T-helper 2 cell treated with Interferon-gamma antibody and Interleukin-4, amounts not matched to agents 5 μg/mL and 100 μg/mL, for 36 hours (primary cell): ENCODE results near the gene CMSS1.

ENCODE experiments used
- DNase-seq: peaks from one replicate; pipeline ENCODE4 v3.0.0; 2021; ENCODE audit warnings: low spot score
- H3K27ac Mint-ChIP-seq: one replicate; pipeline ENCODE4 v1.8.0; 2021; ENCODE audit warnings: mild to moderate bottlenecking, mixed read lengths
- H3K27me3 Mint-ChIP-seq: one replicate; pipeline ENCODE4 v1.8.0; 2021; ENCODE audit warnings: low read depth, mixed read lengths
- H3K36me3 Mint-ChIP-seq: one replicate; pipeline ENCODE4 v1.8.0; 2021; ENCODE audit warnings: low read depth, mixed read lengths
- H3K4me1 Mint-ChIP-seq: one replicate; pipeline ENCODE4 v1.8.0; 2021; ENCODE audit warnings: low read depth, mixed read lengths
- H3K4me3 Mint-ChIP-seq: one replicate; pipeline ENCODE4 v1.8.0; 2022; ENCODE audit warnings: mild to moderate bottlenecking, moderate library complexity, mixed read lengths
- H3K9me3 Mint-ChIP-seq: one replicate; pipeline ENCODE4 v1.8.0; 2021; ENCODE audit warnings: mixed read lengths

CMSS1 gene

DNA sequence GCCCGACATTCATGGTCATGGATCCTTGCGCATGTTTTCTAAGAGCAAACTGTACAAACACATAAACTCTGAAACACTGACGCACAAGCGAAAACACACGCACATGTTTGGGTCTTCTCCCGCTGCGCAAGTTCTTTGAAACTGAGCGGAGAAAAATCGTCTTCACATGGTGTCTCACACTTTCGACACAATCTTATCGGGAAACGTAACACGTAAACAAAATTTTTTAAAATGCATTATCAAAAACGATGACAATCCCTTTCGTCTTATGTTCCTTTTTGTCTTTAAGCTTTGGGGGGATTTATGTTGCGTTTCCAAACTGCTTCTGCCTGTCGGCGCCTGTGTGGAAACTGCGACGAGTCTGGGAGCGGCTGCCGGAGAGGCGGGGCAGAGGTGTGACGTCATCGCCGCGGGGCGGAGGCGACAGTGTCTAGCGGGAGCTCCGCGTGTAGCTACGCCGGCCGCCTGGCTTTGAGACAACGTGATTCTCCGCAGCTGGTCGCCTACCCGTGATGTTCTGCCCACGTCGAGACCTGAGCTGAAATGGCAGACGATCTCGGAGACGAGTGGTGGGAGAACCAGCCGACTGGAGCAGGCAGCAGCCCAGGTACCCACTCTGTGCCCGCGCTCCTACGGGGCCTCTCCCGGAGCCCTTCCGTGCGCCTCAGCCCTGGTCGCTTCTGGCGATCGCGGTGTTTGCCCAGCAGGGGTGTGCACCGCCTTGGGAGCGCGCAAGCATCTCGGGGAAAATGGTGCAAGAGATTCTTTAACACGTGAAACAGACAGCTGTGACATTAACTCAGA lies at the start of gene CMSS1:
CMSS1 (plus strand) TSS at position 426 of the 804 bp plus-strand sequence.
- peaks cover 4% of the 10 kb centered on the region for H3K27me3 Mint-ChIP-seq
- H3K4me1 Mint-ChIP-seq: peaks cover 30% of the 10 kb centered on the region
- peak within 1 kb of the TSS; percentile 99 for H3K27ac Mint-ChIP-seq
- peak within 1 kb of the TSS; percentile 99 for H3K4me3 Mint-ChIP-seq
- peaks cover 2% of the 10 kb centered on the region for H3K36me3 Mint-ChIP-seq
- no peaks in the 10 kb centered on the region for H3K9me3 Mint-ChIP-seq
- peak; percentile 95 for DNase-seq

DNA sequence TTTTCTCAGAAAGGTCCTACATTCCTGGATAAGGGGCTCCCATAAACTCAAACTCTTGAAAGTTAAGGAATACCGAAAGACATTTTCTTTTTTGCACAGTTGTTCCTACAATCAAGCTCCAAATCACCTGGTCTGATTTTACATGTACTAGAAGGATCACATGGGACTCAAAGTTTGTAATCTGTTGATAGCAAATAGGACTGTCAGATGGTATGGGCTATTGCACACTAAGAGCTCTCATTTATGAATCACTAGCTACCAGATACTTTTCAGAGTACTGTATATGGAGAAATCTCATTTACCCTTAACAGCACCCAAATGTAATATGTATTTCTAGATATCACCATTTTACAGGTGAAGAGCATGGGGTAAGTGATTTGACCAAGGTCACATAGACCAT lies 49.5 kb upstream of the CMSS1 start:
- DNase-seq: no peak
- Mint-ChIP-seq H3K27ac (no peak overlapping the region), H3K4me1 (no peaks in the 10 kb centered on the region), H3K36me3 (no peaks in the 10 kb centered on the region), H3K4me3 (no peak overlapping the region), H3K9me3 (no peaks in the 10 kb centered on the region), H3K27me3 (no peaks in the 10 kb centered on the region)

DNA sequence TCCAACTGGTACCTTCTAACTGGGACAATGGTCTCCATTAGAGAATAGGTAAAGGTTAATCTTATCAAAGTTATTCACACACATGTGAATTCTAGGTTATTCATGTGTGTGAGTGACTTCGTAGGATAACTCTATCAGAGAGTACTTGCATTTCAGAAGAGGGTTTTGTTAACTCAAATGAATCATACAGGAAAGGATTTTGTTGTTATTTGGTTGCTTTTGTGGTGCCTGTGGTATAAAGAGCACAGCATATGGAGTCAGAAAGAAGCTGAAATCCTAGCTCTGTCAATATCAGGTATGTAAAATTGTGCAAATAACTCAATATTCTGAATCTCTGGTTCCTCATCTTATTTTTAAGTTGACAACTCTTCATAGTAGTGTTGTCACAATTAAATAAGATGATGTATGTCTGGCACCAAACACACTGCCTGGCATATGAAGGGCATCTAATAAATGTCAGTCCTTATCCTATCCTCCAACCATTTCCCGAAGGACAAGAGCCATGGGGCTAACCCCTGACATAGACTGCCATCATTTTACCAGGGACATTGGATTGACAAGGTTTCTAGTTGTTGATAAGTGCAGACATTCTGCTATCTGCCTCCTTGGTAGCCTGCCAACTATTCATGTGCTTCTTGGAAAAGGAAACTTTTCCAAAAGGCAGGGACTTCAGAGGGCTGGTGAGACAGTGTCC lies 48.7 kb upstream of the CMSS1 start:
- no peak overlapping the region for H3K4me3 Mint-ChIP-seq
- H3K4me1 Mint-ChIP-seq: no peaks in the 10 kb centered on the region
- no peaks in the 10 kb centered on the region for H3K36me3 Mint-ChIP-seq
- no peaks in the 10 kb centered on the region for H3K9me3 Mint-ChIP-seq
- no peaks in the 10 kb centered on the region for H3K27me3 Mint-ChIP-seq
- no peak overlapping the region for H3K27ac Mint-ChIP-seq
- DNase-seq: no peak

DNA sequence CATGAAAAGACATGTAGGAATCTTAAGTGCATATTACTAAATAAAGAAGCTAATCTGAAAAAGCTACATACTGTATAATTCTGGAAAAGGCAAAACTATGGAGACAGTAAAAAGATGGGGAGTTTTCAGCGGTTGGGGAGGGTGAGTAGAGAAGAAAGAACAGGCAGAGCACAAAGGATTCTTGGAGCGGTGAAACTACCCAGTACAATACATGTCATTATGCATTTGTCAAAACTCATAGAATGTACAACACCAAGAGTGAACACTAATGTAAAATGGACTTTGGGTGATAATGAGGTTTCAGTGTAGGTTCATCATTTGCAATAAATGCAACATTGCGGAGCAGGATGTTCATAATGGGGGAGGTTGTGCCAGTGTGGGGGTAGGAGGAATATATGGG lies 45.5 kb upstream of the CMSS1 start:
- Mint-ChIP-seq H3K4me3 (no peak overlapping the region), H3K4me1 (no peaks in the 10 kb centered on the region), H3K27me3 (peaks cover 2% of the 10 kb centered on the region), H3K9me3 (no peaks in the 10 kb centered on the region), H3K27ac (no peak overlapping the region), H3K36me3 (no peaks in the 10 kb centered on the region)
- no peak for DNase-seq

DNA sequence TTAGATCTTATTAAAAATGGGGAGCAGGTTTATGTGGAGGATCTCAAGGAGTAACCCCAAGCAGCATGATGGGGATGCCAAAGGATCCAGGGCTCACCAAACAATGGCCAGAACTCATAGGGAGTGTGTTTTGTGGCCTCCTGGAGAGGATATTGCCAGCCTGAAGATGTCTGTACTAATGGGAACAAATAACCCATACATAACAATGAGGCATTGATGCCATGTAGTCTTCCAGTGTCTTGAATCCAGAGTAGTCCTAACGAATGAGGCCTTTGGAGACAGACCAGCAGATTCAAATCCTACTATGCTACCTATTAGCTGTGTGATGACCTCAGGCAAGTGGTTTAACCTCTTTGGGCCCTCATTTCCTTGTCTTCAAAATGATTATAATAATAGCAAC lies 45.0 kb upstream of the CMSS1 start:
- peaks cover 3% of the 10 kb centered on the region for H3K27me3 Mint-ChIP-seq
- no peaks in the 10 kb centered on the region for H3K9me3 Mint-ChIP-seq
- no peak overlapping the region for H3K27ac Mint-ChIP-seq
- no peaks in the 10 kb centered on the region for H3K36me3 Mint-ChIP-seq
- DNase-seq: no peak
- no peaks in the 10 kb centered on the region for H3K4me1 Mint-ChIP-seq
- H3K4me3 Mint-ChIP-seq: no peak overlapping the region

DNA sequence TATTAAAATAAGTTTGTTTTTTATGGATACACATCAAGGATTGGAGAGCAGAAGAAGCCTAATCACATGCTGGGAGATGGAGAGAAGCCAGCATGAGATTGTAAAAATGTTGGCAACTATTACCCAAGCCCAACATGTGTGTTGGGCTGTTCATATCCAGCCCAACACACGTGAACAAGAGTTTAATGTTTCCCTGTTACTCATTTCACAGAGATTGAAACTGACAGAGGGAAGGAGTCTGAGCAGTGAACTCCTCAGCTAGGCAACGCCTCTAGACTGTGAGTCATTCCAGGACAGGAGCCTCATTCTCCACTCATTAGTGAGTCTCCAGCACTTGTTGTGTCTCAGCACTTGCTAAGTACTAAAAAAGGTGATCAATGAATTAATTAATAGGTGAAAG lies 43.2 kb upstream of the CMSS1 start:
- H3K9me3 Mint-ChIP-seq: no peaks in the 10 kb centered on the region
- no peaks in the 10 kb centered on the region for H3K36me3 Mint-ChIP-seq
- DNase-seq: no peak
- H3K4me1 Mint-ChIP-seq: no peaks in the 10 kb centered on the region
- no peak overlapping the region for H3K4me3 Mint-ChIP-seq
- no peak overlapping the region for H3K27ac Mint-ChIP-seq
- H3K27me3 Mint-ChIP-seq: peaks cover 10% of the 10 kb centered on the region

DNA sequence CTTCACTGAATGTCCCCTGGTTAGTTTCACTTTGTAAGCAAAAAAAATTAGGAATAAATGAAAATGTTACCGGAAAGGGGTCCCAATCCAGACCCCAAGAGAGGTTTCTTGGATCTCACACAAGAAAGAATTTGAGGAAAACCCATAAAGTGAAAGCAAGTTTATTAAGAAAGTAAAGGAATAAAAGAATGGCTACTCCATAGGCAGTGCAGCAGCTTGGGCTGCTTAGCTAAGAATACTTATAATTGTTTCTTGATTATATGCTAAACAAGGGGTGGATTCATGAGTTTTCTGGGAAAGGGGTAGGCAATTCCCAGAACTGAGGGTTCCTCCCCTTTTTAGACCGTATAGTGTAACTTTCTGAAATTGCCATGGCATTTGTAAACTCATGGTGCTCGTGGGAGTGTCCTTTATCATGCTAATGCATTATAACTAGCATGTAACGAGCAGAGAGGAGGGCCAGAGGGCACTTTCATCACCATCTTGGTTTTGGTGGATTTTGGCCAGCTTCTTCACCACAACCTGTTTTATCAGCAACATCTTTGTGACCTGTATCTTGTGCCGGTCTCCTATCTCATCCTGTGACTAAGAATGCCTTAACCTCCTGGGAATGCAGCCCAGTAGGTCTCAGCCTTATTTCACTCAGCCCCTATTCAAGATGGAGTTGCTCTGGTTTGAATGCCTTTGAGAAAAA lies 41.0 kb upstream of the CMSS1 start:
- no peak for DNase-seq
- H3K27me3 Mint-ChIP-seq: peaks cover 20% of the 10 kb centered on the region
- H3K4me3 Mint-ChIP-seq: no peak overlapping the region
- no peaks in the 10 kb centered on the region for H3K9me3 Mint-ChIP-seq
- H3K36me3 Mint-ChIP-seq: no peaks in the 10 kb centered on the region
- H3K27ac Mint-ChIP-seq: no peak overlapping the region
- no peaks in the 10 kb centered on the region for H3K4me1 Mint-ChIP-seq

DNA sequence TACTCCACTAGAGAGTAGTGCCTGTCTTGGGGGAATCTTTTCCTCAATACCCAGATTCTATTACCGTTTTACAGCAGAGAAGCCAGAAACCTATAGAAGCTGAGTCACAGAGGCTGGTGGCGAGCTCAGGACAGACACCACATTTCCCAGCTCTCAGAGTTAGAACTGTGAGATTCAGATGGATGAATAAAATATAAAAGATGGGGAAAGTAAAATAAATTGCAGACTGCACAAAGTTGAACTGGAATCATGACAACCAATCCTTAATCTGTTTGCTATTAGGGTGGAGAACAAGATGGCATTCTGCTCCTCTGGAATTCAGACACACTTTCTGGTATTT lies 40.5 kb upstream of the CMSS1 start:
- DNase-seq: no peak
- peaks cover 21% of the 10 kb centered on the region for H3K27me3 Mint-ChIP-seq
- no peaks in the 10 kb centered on the region for H3K9me3 Mint-ChIP-seq
- H3K27ac Mint-ChIP-seq: no peak overlapping the region
- no peaks in the 10 kb centered on the region for H3K36me3 Mint-ChIP-seq
- no peaks in the 10 kb centered on the region for H3K4me1 Mint-ChIP-seq
- H3K4me3 Mint-ChIP-seq: no peak overlapping the region

DNA sequence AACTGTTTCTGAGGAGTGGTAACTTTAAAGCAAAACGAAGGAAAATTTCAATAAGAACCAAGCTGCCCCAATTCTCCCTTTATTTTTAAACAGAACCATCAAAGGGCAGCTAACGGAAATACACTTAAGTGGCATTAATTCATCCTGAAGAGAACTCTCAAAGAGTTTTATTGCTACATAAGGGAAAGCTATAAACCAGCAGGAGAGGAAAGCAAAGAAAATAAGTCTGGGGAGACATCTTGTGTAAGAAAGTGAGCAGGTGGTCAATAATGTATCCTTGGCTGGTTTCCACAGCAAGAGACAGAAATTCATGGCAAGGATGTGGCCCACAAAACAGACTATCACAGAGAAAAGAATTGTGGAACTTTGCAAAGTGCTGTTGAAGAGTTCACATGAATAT lies 40.0 kb upstream of the CMSS1 start:
- H3K36me3 Mint-ChIP-seq: no peaks in the 10 kb centered on the region
- H3K9me3 Mint-ChIP-seq: no peaks in the 10 kb centered on the region
- H3K4me1 Mint-ChIP-seq: no peaks in the 10 kb centered on the region
- H3K4me3 Mint-ChIP-seq: no peak overlapping the region
- no peak overlapping the region for H3K27ac Mint-ChIP-seq
- peaks cover 21% of the 10 kb centered on the region for H3K27me3 Mint-ChIP-seq
- DNase-seq: no peak

DNA sequence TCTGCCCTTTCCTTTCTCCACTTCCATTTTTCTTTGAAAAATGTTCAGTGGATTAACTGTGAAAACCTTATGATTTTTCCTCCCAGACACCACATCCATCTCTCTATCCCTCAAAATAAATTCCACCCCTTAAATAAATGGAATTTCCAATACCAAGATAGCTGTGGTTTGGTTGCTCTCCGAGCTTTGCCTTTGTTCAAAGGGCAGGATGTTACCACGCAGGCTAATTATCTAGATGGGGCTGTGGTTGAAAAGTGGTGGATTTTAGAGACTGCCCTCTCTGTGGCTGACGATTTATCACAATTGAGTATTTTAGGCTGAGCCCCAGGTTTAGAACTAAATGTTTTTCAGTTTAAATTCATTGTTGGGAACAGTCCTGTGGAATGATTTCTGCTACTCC lies 36.9 kb upstream of the CMSS1 start:
- Mint-ChIP-seq H3K27me3 (peaks cover 31% of the 10 kb centered on the region), H3K9me3 (no peaks in the 10 kb centered on the region), H3K4me3 (no peak overlapping the region), H3K36me3 (no peaks in the 10 kb centered on the region), H3K27ac (no peak overlapping the region), H3K4me1 (no peaks in the 10 kb centered on the region)
- no peak for DNase-seq

DNA sequence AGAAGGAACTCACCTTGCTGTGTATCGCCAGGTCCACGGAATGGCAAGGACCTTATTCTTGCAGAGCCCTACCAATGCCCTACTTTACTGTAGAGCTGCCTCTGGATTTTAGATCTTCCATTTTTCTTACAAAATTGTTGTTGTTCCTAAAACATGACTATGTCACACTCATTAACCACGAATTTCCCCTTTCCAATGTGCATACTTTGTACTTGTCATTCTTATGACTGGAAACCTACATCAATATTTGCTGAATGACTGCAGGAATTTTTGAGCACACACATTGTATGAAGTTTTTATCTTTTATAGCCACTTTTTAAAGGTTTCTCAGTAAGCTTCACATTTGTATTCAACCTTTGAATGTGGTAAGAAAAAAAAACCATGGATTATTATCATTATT lies 35.9 kb upstream of the CMSS1 start:
- DNase-seq: no peak
- no peaks in the 10 kb centered on the region for H3K4me1 Mint-ChIP-seq
- no peak overlapping the region for H3K4me3 Mint-ChIP-seq
- peaks cover 34% of the 10 kb centered on the region for H3K27me3 Mint-ChIP-seq
- H3K27ac Mint-ChIP-seq: no peak overlapping the region
- H3K36me3 Mint-ChIP-seq: no peaks in the 10 kb centered on the region
- H3K9me3 Mint-ChIP-seq: no peaks in the 10 kb centered on the region

DNA sequence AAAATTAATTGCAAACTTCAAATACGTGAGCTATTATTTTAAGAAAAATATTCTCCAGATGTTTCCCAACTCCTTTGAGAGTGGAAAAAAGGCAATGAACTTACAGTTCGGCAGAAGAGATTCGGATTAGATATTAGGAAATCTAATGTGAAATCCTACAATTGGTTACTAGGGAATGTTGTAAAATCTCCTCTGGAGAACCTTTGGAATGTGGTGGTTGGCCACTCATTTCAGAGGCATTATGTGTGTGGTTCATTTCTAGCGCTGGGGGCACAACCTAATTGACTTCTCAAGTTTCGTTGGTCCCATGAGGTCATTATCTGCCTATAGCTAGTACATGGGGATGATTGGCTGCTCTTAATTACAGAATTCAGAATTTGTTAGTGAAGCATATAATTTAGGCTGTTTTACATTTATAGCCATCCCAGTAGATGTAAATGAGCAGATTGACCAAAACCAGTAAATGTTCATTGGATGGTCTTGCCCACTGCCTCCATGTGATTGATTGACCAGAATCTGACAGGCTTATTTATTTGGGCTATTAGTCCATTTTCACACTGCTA lies 34.6 kb upstream of the CMSS1 start:
- Mint-ChIP-seq H3K27ac (no peak overlapping the region), H3K36me3 (no peaks in the 10 kb centered on the region), H3K9me3 (no peaks in the 10 kb centered on the region), H3K4me3 (no peak overlapping the region), H3K4me1 (no peaks in the 10 kb centered on the region), H3K27me3 (peaks cover 34% of the 10 kb centered on the region)
- DNase-seq: no peak

DNA sequence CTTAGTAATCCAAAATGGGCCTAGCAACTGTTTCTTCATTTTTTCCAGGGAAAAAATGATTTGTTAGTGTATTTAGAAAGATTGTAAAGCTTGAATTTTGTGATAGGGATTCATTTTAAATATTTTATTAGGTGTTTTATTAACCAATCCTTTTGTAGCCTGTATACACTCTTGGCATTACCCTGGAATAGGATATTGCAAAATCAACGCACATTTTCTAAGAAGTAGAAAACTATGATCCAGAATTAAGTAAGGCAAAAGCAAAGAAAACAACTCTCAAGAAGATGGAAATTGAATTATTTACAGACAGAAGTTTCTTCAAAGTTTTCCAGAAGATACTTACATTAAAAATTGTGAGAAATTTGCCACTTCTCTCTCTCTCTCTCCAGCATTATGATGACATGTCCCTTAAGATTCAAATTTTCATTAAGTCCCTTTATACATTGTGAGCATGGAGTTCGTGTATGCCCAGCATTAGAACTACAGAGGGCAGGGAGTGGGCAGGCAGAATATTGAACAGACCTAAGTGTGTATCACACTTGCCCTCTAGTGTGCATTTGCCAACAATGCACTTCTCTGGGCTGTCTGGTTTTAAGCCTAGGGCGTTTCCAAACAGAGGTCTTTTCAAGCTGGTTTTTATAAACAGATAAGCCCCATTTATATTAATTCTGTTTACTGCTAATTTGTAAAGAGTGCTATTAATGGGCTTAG lies 28.5 kb upstream of the CMSS1 start:
- Mint-ChIP-seq H3K4me3 (no peak overlapping the region), H3K9me3 (no peaks in the 10 kb centered on the region), H3K27me3 (peaks cover 27% of the 10 kb centered on the region)

DNA sequence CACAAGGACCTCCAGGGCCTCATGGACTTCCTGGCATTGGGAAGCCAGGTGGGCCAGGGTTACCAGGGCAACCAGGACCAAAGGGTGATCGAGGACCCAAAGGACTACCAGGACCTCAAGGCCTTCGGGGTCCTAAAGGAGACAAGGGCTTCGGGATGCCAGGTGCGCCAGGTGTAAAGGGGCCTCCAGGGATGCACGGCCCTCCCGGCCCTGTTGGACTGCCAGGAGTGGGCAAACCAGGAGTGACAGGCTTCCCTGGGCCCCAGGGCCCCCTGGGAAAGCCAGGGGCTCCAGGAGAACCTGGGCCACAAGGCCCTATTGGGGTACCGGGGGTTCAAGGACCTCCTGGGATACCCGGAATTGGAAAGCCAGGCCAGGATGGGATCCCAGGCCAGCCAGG lies 23.2 kb upstream of the CMSS1 start:
- no peaks in the 10 kb centered on the region for H3K9me3 Mint-ChIP-seq
- no peaks in the 10 kb centered on the region for H3K36me3 Mint-ChIP-seq
- peaks cover 15% of the 10 kb centered on the region for H3K27me3 Mint-ChIP-seq
- no peaks in the 10 kb centered on the region for H3K4me1 Mint-ChIP-seq
- H3K4me3 Mint-ChIP-seq: no peak overlapping the region
- DNase-seq: no peak
- H3K27ac Mint-ChIP-seq: no peak overlapping the region

More for the DNA sequence above, 28.5 kb upstream of the CMSS1 start:
- DNase-seq: no peak
- no peaks in the 10 kb centered on the region for H3K36me3 Mint-ChIP-seq
- H3K4me1 Mint-ChIP-seq: no peaks in the 10 kb centered on the region
- no peak overlapping the region for H3K27ac Mint-ChIP-seq
